Type B pancreatic cell (in vitro differentiated cells): ENCODE data around the gene WDFY4. TPM values are rescaled to one million over a fixed set of nuclear protein-coding genes. Genes with fewer than 3 reads are reported as not detected.

ENCODE experiments used
- DNase-seq: peaks from one replicate; pipeline ENCODE4 v3.0.0; 2021; ENCODE audit warnings: mixed read lengths; ENCODE audit not compliant: unreplicated experiment; ENCODE audit errors: extremely low spot score
- H3K27ac Mint-ChIP-seq: 2 replicates; pipeline ENCODE4 v1.8.0; 2021; ENCODE audit warnings: mild to moderate bottlenecking, mixed read lengths
- H3K27me3 Mint-ChIP-seq: 2 replicates; pipeline ENCODE4 v1.8.0; 2021; ENCODE audit warnings: mixed read lengths
- H3K36me3 Mint-ChIP-seq: 2 replicates; pipeline ENCODE4 v1.8.0; 2021; ENCODE audit warnings: mixed read lengths
- H3K4me1 Mint-ChIP-seq: one replicate; pipeline ENCODE4 v1.8.0; 2021; ENCODE audit warnings: mixed read lengths; ENCODE audit not compliant: unreplicated experiment
- H3K4me3 Mint-ChIP-seq: 2 replicates; pipeline ENCODE4 v1.8.0; 2021; ENCODE audit warnings: mild to moderate bottlenecking, mixed read lengths
- H3K9me3 Mint-ChIP-seq: 2 replicates; pipeline ENCODE4 v1.8.0; 2021; ENCODE audit warnings: mixed read lengths
- total RNA-seq: library from RNA; stranded (reverse); gene quantifications from 2 replicates; pipeline ENCODE4 v1.2.1, GENCODE V29; 2021; ENCODE audit warnings: low replicate concordance
- TF ChIP-seq, protein P1 (sequence below): fragments of 200-600 bp; sonication (generic); conservative IDR thresholded peaks from 2 replicates; pipeline ENCODE4 v1.5.0; 2021; ENCODE audit warnings: antibody characterized with exemption, mild to moderate bottlenecking

WDFY4 gene
- total RNA-seq, 1 donor from 2014 or later, result 0.05 TPM

DNA sequence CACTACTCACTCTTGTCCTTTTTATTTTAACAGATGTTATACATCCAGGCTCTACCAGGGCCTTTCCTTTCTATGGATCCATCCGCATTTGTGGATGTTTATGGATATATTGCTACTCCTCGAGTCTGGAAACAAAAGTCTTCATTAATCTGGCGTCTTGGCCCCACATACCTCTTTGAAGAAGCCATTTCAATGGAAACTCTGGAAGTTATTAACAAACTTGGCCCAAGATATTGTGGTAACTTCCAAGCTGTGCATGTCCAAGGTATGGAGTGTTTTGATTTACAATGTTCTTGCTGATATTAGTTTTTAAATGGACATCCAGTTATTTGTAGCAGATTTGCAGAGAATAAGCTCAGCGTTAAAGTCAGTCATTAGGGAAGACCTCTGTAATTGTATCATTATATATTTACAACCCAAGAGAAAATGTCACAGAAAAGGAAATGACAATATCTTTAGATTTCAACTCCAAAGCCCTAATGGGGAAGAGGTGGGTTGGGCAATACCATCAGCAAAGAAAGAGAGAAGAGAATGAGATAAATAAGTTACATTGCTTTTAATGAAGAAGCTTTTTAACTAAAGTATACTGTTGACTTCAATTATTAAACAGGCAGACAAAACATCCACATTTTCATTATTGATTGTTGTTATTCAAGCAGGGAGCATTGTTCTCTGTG is 102.1 kb downstream of the WDFY4 start:
- Mint-ChIP-seq H3K27ac (no peak overlapping the region), H3K27me3 (peaks cover 33% of the 10 kb centered on the region), H3K9me3 (no peaks in the 10 kb centered on the region), H3K36me3 (no peaks in the 10 kb centered on the region), H3K4me1 (no peaks in the 10 kb centered on the region), H3K4me3 (no peak overlapping the region)
- no peak for DNase-seq
- TF ChIP-seq, protein P1, sequence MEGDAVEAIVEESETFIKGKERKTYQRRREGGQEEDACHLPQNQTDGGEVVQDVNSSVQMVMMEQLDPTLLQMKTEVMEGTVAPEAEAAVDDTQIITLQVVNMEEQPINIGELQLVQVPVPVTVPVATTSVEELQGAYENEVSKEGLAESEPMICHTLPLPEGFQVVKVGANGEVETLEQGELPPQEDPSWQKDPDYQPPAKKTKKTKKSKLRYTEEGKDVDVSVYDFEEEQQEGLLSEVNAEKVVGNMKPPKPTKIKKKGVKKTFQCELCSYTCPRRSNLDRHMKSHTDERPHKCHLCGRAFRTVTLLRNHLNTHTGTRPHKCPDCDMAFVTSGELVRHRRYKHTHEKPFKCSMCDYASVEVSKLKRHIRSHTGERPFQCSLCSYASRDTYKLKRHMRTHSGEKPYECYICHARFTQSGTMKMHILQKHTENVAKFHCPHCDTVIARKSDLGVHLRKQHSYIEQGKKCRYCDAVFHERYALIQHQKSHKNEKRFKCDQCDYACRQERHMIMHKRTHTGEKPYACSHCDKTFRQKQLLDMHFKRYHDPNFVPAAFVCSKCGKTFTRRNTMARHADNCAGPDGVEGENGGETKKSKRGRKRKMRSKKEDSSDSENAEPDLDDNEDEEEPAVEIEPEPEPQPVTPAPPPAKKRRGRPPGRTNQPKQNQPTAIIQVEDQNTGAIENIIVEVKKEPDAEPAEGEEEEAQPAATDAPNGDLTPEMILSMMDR, result no peak

DNA sequence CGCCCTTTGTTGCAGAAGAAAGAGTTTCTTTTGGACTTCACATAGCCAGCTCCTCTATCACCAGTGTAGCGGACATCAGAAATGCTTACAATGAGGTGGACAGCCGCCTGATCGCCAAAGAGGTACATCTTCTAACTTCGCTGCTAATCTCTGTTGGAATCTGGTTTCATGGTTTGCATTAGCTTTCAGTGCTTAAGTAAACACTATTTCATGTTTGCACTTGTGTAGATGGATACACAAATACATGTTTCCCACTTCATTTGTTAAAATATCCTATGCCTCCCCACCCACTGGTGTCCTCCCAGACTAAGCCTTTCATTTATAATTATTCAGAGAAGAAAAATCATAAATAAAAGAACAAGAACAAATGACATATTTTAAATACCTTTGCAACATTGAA is 103.9 kb downstream of the WDFY4 start:
- Mint-ChIP-seq H3K4me3 (no peak overlapping the region), H3K9me3 (no peaks in the 10 kb centered on the region), H3K4me1 (no peaks in the 10 kb centered on the region), H3K36me3 (no peaks in the 10 kb centered on the region), H3K27me3 (peaks cover 31% of the 10 kb centered on the region), H3K27ac (no peak overlapping the region)
- DNase-seq, result no peak
- TF ChIP-seq, protein P1, result no peak

DNA sequence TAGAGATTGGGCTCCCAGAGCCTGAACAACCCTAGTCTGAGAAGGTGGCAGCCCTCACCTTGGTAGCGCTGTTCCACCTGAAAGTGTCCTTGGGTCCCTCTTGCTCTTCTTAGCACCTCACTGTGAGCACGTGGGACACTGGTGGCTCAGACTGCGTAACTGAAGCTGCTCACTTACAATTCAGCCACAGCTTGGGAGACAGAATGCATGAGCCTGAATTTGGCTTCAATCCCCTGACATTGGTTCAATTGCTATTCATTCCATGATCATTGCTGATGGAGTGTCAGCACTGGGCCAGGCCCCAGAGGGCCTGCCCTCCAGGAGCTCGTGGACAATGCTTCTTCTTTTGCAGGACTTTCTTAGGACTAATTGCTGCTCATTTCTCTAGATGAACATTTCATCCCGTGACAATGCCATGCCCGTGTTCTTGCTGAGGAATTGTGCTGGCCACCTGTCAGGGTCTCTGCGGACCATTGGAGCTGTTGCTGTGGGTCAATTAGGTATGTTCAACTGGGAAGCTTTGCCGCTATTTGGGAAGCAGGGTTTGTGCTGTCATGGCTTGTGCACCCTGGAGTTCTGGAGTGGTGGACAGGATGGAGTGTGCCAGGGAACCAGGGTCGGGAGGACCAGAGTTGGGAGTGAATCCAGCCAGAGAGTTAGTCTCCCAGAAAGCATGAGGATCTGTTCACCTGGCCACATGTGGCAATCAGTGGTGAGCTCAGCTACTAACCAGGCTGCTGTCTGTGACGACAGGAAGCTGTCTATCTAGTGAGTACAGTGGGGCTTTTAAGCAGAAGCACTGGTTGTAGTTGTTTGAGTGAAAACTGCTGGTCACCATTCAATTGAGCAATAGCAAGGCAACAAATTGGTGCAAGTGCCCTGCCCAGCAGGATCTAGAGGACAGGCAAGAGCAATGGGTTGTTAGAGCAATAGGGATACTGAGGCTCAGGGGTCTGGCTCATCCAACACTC is 105.1 kb downstream of the WDFY4 start:
- Mint-ChIP-seq H3K27ac (no peak overlapping the region), H3K9me3 (no peaks in the 10 kb centered on the region)

DNA sequence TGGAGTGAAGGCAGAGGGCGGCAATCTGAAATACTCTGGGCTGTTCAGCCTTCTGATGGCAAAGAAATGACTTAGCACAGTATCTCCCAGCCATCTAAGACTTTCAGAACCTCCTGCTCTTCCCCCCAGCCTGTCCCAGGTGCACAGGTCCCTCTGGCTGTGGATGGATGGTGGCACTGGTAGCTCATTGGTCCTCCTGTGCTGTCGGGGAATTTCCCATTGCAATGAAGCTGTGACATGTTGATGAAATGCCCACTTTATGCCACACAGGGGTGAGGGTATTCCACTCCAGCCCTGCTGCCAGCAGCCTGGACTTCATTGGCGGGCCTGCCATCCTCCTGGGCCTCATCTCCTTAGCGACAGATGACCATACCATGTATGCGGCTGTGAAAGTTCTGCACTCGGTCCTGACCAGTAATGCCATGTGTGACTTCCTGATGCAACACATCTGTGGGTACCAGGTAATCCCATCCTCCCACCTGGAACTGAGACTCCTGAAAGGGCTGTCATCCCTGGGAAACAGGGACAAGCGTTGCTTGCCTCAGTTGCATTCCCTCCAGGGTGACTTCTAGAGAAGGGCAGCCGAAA is 105.9 kb downstream of the WDFY4 start:
- DNase-seq, result no peak
- no peak overlapping the region for H3K4me3 Mint-ChIP-seq
- TF ChIP-seq, protein P1, result no peak
- H3K36me3 Mint-ChIP-seq, result no peaks in the 10 kb centered on the region
- H3K27ac Mint-ChIP-seq, result no peak overlapping the region
- no peaks in the 10 kb centered on the region for H3K9me3 Mint-ChIP-seq
- H3K4me1 Mint-ChIP-seq, result no peaks in the 10 kb centered on the region
- H3K27me3 Mint-ChIP-seq, result peaks cover 28% of the 10 kb centered on the region

More for the DNA sequence above, 105.1 kb downstream of the WDFY4 start:
- Mint-ChIP-seq H3K27me3 (peaks cover 31% of the 10 kb centered on the region), H3K4me1 (no peaks in the 10 kb centered on the region), H3K36me3 (no peaks in the 10 kb centered on the region), H3K4me3 (no peak overlapping the region)
- DNase-seq, result no peak
- TF ChIP-seq, protein P1, result no peak

DNA sequence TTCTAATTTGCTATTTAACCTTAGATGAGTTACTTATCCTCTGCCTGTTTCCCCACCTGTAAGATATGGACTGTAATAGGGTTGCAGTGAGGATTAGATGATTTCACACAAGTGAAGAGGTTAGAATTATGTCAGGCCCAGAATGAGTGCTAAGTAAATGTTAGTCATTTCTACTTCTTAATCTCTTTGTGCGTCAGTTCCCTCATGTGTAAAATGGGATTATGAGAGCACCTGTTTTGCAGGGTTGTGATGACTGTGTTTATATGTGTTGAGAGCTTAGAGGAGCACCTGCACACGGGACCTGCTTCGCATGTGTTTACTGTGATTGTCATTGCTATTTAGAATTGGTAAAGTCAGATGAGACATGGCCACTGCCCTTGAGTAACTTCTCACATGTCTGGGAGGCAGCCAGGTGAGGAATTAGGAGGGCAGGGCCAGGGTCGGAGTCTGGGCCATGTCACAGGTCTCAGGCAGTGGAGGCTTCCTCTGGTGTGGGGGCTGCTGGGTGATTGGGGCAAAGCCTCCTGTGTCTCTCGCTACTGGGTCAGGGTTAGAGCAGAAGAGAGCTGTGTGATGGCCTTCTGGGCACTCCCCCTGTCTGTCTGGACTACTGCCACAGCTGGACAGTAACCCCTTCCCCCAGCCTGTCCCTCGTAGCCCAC is 106.7 kb downstream of the WDFY4 start:
- TF ChIP-seq, protein P1, result no peak
- H3K36me3 Mint-ChIP-seq, result no peaks in the 10 kb centered on the region
- H3K27ac Mint-ChIP-seq, result no peak overlapping the region
- H3K27me3 Mint-ChIP-seq, result peaks cover 28% of the 10 kb centered on the region
- no peaks in the 10 kb centered on the region for H3K4me1 Mint-ChIP-seq
- DNase-seq, result no peak
- no peak overlapping the region for H3K4me3 Mint-ChIP-seq
- no peaks in the 10 kb centered on the region for H3K9me3 Mint-ChIP-seq
